Endothelial cell of umbilical vein (primary cell): ENCODE results near the gene CNTN1. TPM values are rescaled to one million over a fixed set of nuclear protein-coding genes. Genes with fewer than 3 reads are reported as not detected.

Experiments
- BruUV-seq: library from RNA; stranded (reverse); fragments of 400-500 nt; replicated peaks from 2 replicates; lab custom pipeline; 2021; lab: Mats Ljungman, UMichigan
- CTCF ChIA-PET: fragments of 300-600, 350-600 bp; sonication (Branson Sonifier 250); formaldehyde crosslinking; loops from one replicate; lab custom pipeline; 2021; ENCODE audit warnings: antibody characterized with exemption, inconsistent platforms; lab: Charles Lee
- POLR2A ChIA-PET: fragments of 300-600, 350-600 bp; sonication (Branson Sonifier 250); formaldehyde crosslinking; loops from one replicate; lab custom pipeline; 2021; ENCODE audit warnings: antibody characterized with exemption, inconsistent platforms; lab: Charles Lee
- DNase-seq: peaks from one replicate; pipeline ENCODE4 v3.0.0-alpha.2; 2011; ENCODE audit warnings: low read depth, low spot score
- FAIRE-seq: peaks from 2 replicates; lab custom pipeline; 2011; peaks lifted over from hg19 to GRCh38; lab: Jason Lieb, UNC
- H2AFZ ChIP-seq: 2 replicates; pipeline ENCODE4 v1.6.0; 2012; ENCODE audit warnings: low read depth, low read length, control low read depth, inconsistent platforms
- H3K27ac ChIP-seq: 2 replicates; pipeline ENCODE4 v1.5.1; 2011; ENCODE audit warnings: low read depth, mild to moderate bottlenecking, control low read depth, low read length, moderate library complexity; ENCODE audit not compliant: insufficient read depth
- H3K27me3 ChIP-seq, 2 experiments: 2 replicates each; pipeline versions ENCODE4 v1.6.0 to v1.6.1; 2011; ENCODE audit warnings: low read length in 2 of 2, mixed read lengths in 1 of 2; ENCODE audit not compliant: control insufficient read depth in 2 of 2, insufficient read depth in 2 of 2
- H3K36me3 ChIP-seq, 2 experiments: 2 replicates in 1 of 2; 3 replicates in 1 of 2; pipeline ENCODE4 v1.5.1; 2011; ENCODE audit warnings: low read length in 2 of 2, mild to moderate bottlenecking in 1 of 2, moderate library complexity in 1 of 2; ENCODE audit not compliant: control insufficient read depth in 2 of 2, insufficient read depth in 2 of 2; ENCODE audit errors: extremely low read depth in 1 of 2
- H3K4me1 ChIP-seq: 3 replicates; pipeline ENCODE4 v1.5.1; 2011; ENCODE audit warnings: mild to moderate bottlenecking, low read length; ENCODE audit not compliant: control insufficient read depth, insufficient read depth; ENCODE audit errors: extremely low read depth
- H3K4me2 ChIP-seq: 2 replicates; pipeline ENCODE4 v1.6.1; 2011; ENCODE audit warnings: low read length, control low read depth, mixed read lengths; ENCODE audit not compliant: insufficient read depth
- H3K4me3 ChIP-seq, 3 experiments: fragments of 200-600 bp in 1 of 3; sonication (generic), shearing (Covaris generic) in 1 of 3; replicated peaks in 1 of 3; 2 replicates each; pipeline ENCODE4 v1.5.1; 2011 to 2016; ENCODE audit warnings: control low read depth in 3 of 3, low read length in 3 of 3, mild to moderate bottlenecking in 2 of 3, inconsistent platforms in 1 of 3, low read depth in 1 of 3, moderate library complexity in 1 of 3; ENCODE audit not compliant: insufficient read depth in 1 of 3
- H3K79me2 ChIP-seq: 2 replicates; pipeline ENCODE4 v1.6.0; 2012; ENCODE audit warnings: low read length, inconsistent platforms; ENCODE audit not compliant: control insufficient read depth, insufficient read depth
- H3K9ac ChIP-seq: replicated peaks from 2 replicates; pipeline ENCODE3; 2011; ENCODE audit warnings: low read length, control low read depth; ENCODE audit not compliant: insufficient read depth; ENCODE audit errors: extremely low read depth
- H3K9me1 ChIP-seq: replicated peaks from 3 replicates; pipeline ENCODE4 v1.6.0; 2011; ENCODE audit warnings: mild to moderate bottlenecking, low read length; ENCODE audit not compliant: control insufficient read depth, insufficient read depth; ENCODE audit errors: extremely low read depth
- H3K9me3 ChIP-seq: replicated peaks from 2 replicates; pipeline ENCODE4 v1.5.1; 2012; ENCODE audit warnings: low read length, inconsistent platforms; ENCODE audit not compliant: control insufficient read depth, insufficient read depth
- H4K20me1 ChIP-seq: replicated peaks from 2 replicates; pipeline ENCODE3; 2011; ENCODE audit warnings: mild to moderate bottlenecking, low read length; ENCODE audit not compliant: control insufficient read depth, insufficient read depth; ENCODE audit errors: extremely low read depth
- CTCF ChIP-seq, 2 donors: IDR thresholded peaks; 1 replicate in 1 of 2; 2 replicates in 1 of 2; pipeline ENCODE4 v1.5.1; 2011; ENCODE audit warnings: low read length in 2 of 2, mild to moderate bottlenecking in 2 of 2, moderate library complexity in 2 of 2, control low read depth in 1 of 2, inconsistent platforms in 1 of 2, low read depth in 1 of 2; ENCODE audit not compliant: insufficient read depth in 1 of 2; ENCODE audit errors: extremely low read depth in 1 of 2
- EZH2 ChIP-seq: IDR thresholded peaks from 2 replicates; pipeline ENCODE4 v1.6.1; 2012; ENCODE audit warnings: borderline replicate concordance, low read depth, mild to moderate bottlenecking, moderate library complexity, low read length, inconsistent platforms; ENCODE audit not compliant: severe bottlenecking
- FOS ChIP-seq: IDR thresholded peaks from 2 replicates; pipeline ENCODE4 v1.6.1; 2011; ENCODE audit warnings: mild to moderate bottlenecking, low read length, moderate library complexity, borderline replicate concordance; ENCODE audit not compliant: insufficient read depth
- GATA2 ChIP-seq: IDR thresholded peaks from 2 replicates; pipeline ENCODE4 v1.7.0; 2011; ENCODE audit warnings: low read depth, mild to moderate bottlenecking, moderate library complexity, mixed read lengths, low read length; ENCODE audit not compliant: insufficient read length, insufficient read depth
- JUN ChIP-seq: IDR thresholded peaks from 2 replicates; pipeline ENCODE4 v1.6.1; 2011; ENCODE audit warnings: borderline replicate concordance, low read depth; ENCODE audit not compliant: insufficient read length, insufficient read depth
- MAX ChIP-seq: IDR thresholded peaks from 2 replicates; pipeline ENCODE4 v1.6.1; 2011; ENCODE audit not compliant: insufficient read depth, insufficient read length
- MYC ChIP-seq: IDR thresholded peaks from one replicate; pipeline ENCODE4 v1.6.1; 2011; ENCODE audit warnings: mild to moderate bottlenecking, low read depth, low read length
- POLR2A ChIP-seq: IDR thresholded peaks from 2 replicates; pipeline ENCODE4 v1.6.1; 2012; ENCODE audit warnings: low read depth, mild to moderate bottlenecking, control low read depth, low read length
- POLR2AphosphoS5 ChIP-seq: IDR thresholded peaks from 2 replicates; pipeline ENCODE4 v1.6.1; 2012; ENCODE audit warnings: low read depth, mild to moderate bottlenecking, control low read depth, low read length, moderate library complexity; ENCODE audit not compliant: insufficient read depth
- dilution Hi-C: fragments of 300-500 bp; cut with MboI; formaldehyde crosslinking; loops from one replicate; pipeline ENCODE4 v1.15.0; 2019; ENCODE audit warnings: low sequenced_read_pairs; ENCODE audit not compliant: extremely low pct_ligation_motif_present
- intact Hi-C: fragments of 100-400 bp; cut with micrococcal nuclease; formaldehyde crosslinking; loops from one replicate; pipeline ENCODE4 v1.10.0; 2022
- polyA plus RNA-seq, 4 experiments: library from polyadenylated mRNA; depleted of rRNA in 3 of 4; stranded (reverse) in 3 of 4; unstranded in 1 of 4; fragments of >200 nt; gene quantifications; 2 replicates each; pipeline versions ENCODE4 v1.2.1 to v1.2.3, GENCODE V29; 2011 to 2012; ENCODE audit warnings: missing spikeins in 1 of 4
- total RNA-seq: library from RNA; stranded (reverse); gene quantifications from 2 replicates; pipeline ENCODE4 v1.2.3, GENCODE V29; 2021

Gene CNTN1
- total and polyA plus RNA-seq, 2 donors (not counting 3 experiments of a cell fraction or from before 2014, with no cell fraction given), result 0.07 TPM; not detected in 1

GRCh38 chr12:40832668-40833067 is 140.4 kb downstream of the CNTN1 start:
- H2AFZ ChIP-seq, result no peak overlapping the region
- no peak overlapping the region for H3K27ac ChIP-seq
- no peak overlapping the region for H3K4me3 ChIP-seq
- CTCF ChIA-PET, result no interaction called here
- H3K36me3 ChIP-seq, result no peaks in the 10 kb centered on the region
- POLR2A ChIA-PET, result no interaction called here
- H3K9me3 ChIP-seq, result no peaks in the 10 kb centered on the region
- DNase-seq, result no peak
- H3K79me2 ChIP-seq, result no peaks in the 10 kb centered on the region
- no peak for FAIRE-seq
- no TSS peak for BruUV-seq
- H4K20me1 ChIP-seq, result no peaks in the 10 kb centered on the region
- dilution Hi-C loops, result no loop called here
- no peaks in the 10 kb centered on the region for H3K9me1 ChIP-seq
- no peaks in the 10 kb centered on the region for H3K4me1 ChIP-seq
- intact Hi-C loops, result no loop called here
- H3K4me2 ChIP-seq, result no peak overlapping the region
- no peak overlapping the region for H3K9ac ChIP-seq
- TF ChIP-seq MAX (no peak), POLR2A (no peak), EZH2 (no peak), JUN (no peak), GATA2 (no peak), CTCF (IDR thresholded peaks at IDR 0.05; ENCODE audit: extremely low read depth in 1 of 2, insufficient read depth in 1 of 2, low read depth in 1 of 2, low read length in 2 of 2) (no peak), MYC (no peak), FOS (no peak), POLR2AphosphoS5 (no peak)
- no peaks in the 10 kb centered on the region for H3K27me3 ChIP-seq
